PC-9 (cell line): ENCODE data around the gene PMPCA. TPM values are rescaled to one million over a fixed set of nuclear protein-coding genes. Genes with fewer than 3 reads are reported as not detected.

Source experiments
- BruUV-seq: library from RNA; stranded (reverse); fragments of 400-500 nt; replicated peaks from 2 replicates; lab custom pipeline; 2021; lab: Mats Ljungman, UMichigan
- CTCF ChIA-PET: fragments of 300-600 bp; sonication (Branson Sonifier 250); formaldehyde crosslinking; loops from one replicate; lab custom pipeline; 2022; ENCODE audit warnings: antibody characterized with exemption; lab: Charles Lee
- POLR2A ChIA-PET: fragments of 300-600 bp; sonication (Branson Sonifier 250); formaldehyde crosslinking; loops from one replicate; lab custom pipeline; 2022; ENCODE audit warnings: antibody characterized with exemption; ENCODE audit not compliant: unreplicated experiment; lab: Charles Lee
- DNase-seq, 2 experiments: peaks; one replicate each; pipeline versions ENCODE4 v3.0.0 to v3.0.0-alpha.2; 2015 to 2022; ENCODE audit warnings: mixed read lengths in 1 of 2
- H2AFZ ChIP-seq: fragments of 200-600 bp; sonication (generic); 2 replicates; pipeline ENCODE4 v1.8.1; 2017; ENCODE audit warnings: antibody characterized with exemption
- H3F3A ChIP-seq: fragments of 200-600 bp; sonication (generic); 2 replicates; pipeline ENCODE4 v1.8.1; 2017; ENCODE audit warnings: antibody characterized with exemption, mild to moderate bottlenecking, low read depth; ENCODE audit not compliant: insufficient read depth
- H3K27ac ChIP-seq: fragments of 200-600 bp; sonication (generic); 2 replicates; pipeline ENCODE4 v1.6.1; 2016; ENCODE audit warnings: mixed run types
- H3K27me3 ChIP-seq: fragments of 200-600 bp; sonication (generic); 2 replicates; pipeline ENCODE4 v1.6.1; 2016; ENCODE audit warnings: low read depth, mixed run types; ENCODE audit not compliant: insufficient read depth
- H3K36me3 ChIP-seq: fragments of 200-600 bp; sonication (generic); 2 replicates; pipeline ENCODE4 v1.6.1; 2016; ENCODE audit warnings: low read depth, mixed run types
- H3K4me1 ChIP-seq: fragments of 200-600 bp; sonication (generic); replicated peaks from 2 replicates; pipeline ENCODE4 v1.6.1; 2016; ENCODE audit warnings: mixed run types; ENCODE audit not compliant: insufficient read depth
- H3K4me2 ChIP-seq: fragments of 200-600 bp; sonication (generic); 2 replicates; pipeline ENCODE4 v1.6.1; 2017; ENCODE audit warnings: mixed run types
- H3K4me3 ChIP-seq: fragments of 200-600 bp; sonication (generic); 2 replicates; pipeline ENCODE4 v1.6.1; 2016; ENCODE audit warnings: mixed run types
- H3K79me2 ChIP-seq: fragments of 200-600 bp; sonication (generic); 2 replicates; pipeline ENCODE4 v1.6.1; 2017; ENCODE audit warnings: low read depth, mixed run types
- H3K9me2 ChIP-seq: fragments of 200-600 bp; sonication (generic); 2 replicates; pipeline ENCODE4 v1.8.1; 2017; ENCODE audit warnings: mild to moderate bottlenecking; ENCODE audit not compliant: insufficient read depth
- H3K9me3 ChIP-seq: fragments of 200-600 bp; sonication (generic); 2 replicates; pipeline ENCODE4 v1.8.1; 2016; ENCODE audit warnings: low read depth; ENCODE audit not compliant: insufficient read depth
- H4K20me1 ChIP-seq: fragments of 200-600 bp; sonication (generic); 2 replicates; pipeline ENCODE4 v1.8.1; 2017; ENCODE audit not compliant: insufficient read depth
- CTCF ChIP-seq: fragments of 200-600 bp; sonication (generic); conservative IDR thresholded peaks from 2 replicates; pipeline ENCODE4 v1.6.1; 2017; ENCODE audit warnings: mixed run types, antibody characterized with exemption, mild to moderate bottlenecking, moderate library complexity
- EZH2 ChIP-seq: fragments of 200-600 bp; sonication (generic); IDR thresholded peaks from 2 replicates; pipeline ENCODE4 v1.8.0; 2017; ENCODE audit warnings: antibody characterized with exemption, low read depth
- intact Hi-C: fragments of 100-400 bp; cut with micrococcal nuclease; formaldehyde crosslinking; loops from one replicate; pipeline ENCODE4 v1.10.0; 2022; ENCODE audit not compliant: unreplicated experiment
- total RNA-seq: library from RNA; stranded (reverse); gene quantifications from 2 replicates; pipeline ENCODE4 v1.2.3, GENCODE V29; 2021

The PMPCA gene
- total RNA-seq, 1 experiment from 2014 or later = 78.1 TPM

GRCh38 chr9:136370037-136370436 lies 40.4 kb upstream of the PMPCA start:
- H3K4me2 ChIP-seq = no peak overlapping the region
- no peaks in the 10 kb centered on the region for H3K27me3 ChIP-seq
- no peaks in the 10 kb centered on the region for H3K9me2 ChIP-seq
- peaks cover 25% of the 10 kb centered on the region for H3K4me1 ChIP-seq
- no peaks in the 10 kb centered on the region for H3K9me3 ChIP-seq
- intact Hi-C loops = loop anchor here (5.0 kb wide), 1 partner anchor 58 kb away; no protein-coding TSS in a partner anchor
- ChIA-PET CTCF (no interaction called here), POLR2A (no interaction called here)
- H3F3A ChIP-seq = peaks cover 11% of the 10 kb centered on the region; the same call in 1 of the 2 replicates
- H3K36me3 ChIP-seq = no peaks in the 10 kb centered on the region
- H2AFZ ChIP-seq = no peak overlapping the region
- no peak overlapping the region for H3K27ac ChIP-seq
- no peak for TF ChIP-seq CTCF
- TF ChIP-seq EZH2 = no peak
- BruUV-seq = no TSS peak
- no peak overlapping the region for H3K4me3 ChIP-seq
- no peaks in the 10 kb centered on the region for H4K20me1 ChIP-seq
- H3K79me2 ChIP-seq = no peaks in the 10 kb centered on the region
- no peak for DNase-seq

GRCh38 chr9:136370687-136371532 lies 39.5 kb upstream of the PMPCA start:
- POLR2A ChIA-PET = no interaction called here
- CTCF ChIA-PET = no interaction called here
- no peaks in the 10 kb centered on the region for H3K9me2 ChIP-seq
- H4K20me1 ChIP-seq = no peaks in the 10 kb centered on the region
- intact Hi-C loops = loop anchor here (5.0 kb wide), 1 partner anchor 59 kb away; no protein-coding TSS in a partner anchor
- no peak overlapping the region for H3K27ac ChIP-seq
- BruUV-seq = no TSS peak
- H3F3A ChIP-seq = peaks cover 11% of the 10 kb centered on the region; the same call in 1 of the 2 replicates
- H3K36me3 ChIP-seq = no peaks in the 10 kb centered on the region
- H2AFZ ChIP-seq = no peak overlapping the region
- H3K4me3 ChIP-seq = no peak overlapping the region
- peaks cover 25% of the 10 kb centered on the region for H3K4me1 ChIP-seq
- H3K27me3 ChIP-seq = no peaks in the 10 kb centered on the region
- DNase-seq = no peak
- H3K79me2 ChIP-seq = no peaks in the 10 kb centered on the region
- no peak for TF ChIP-seq CTCF
- TF ChIP-seq EZH2 = no peak
- H3K4me2 ChIP-seq = no peak overlapping the region
- H3K9me3 ChIP-seq = no peaks in the 10 kb centered on the region

- no peaks in the 10 kb centered on the region for H3K79me2 ChIP-seq
- no peaks in the 10 kb centered on the region for H3K27me3 ChIP-seq
- no peaks in the 10 kb centered on the region for H3K9me3 ChIP-seq
- no peak for DNase-seq
- H3K27ac ChIP-seq = no peak overlapping the region
- peaks cover 11% of the 10 kb centered on the region; the same call in 1 of the 2 replicates for H3F3A ChIP-seq
- no peaks in the 10 kb centered on the region for H4K20me1 ChIP-seq
- no TSS peak for BruUV-seq
- POLR2A ChIA-PET = no interaction called here
- CTCF ChIA-PET = interaction anchor here (0.5 to 1.4 kb wide), 2 partner anchors 26 to 232 kb away, joined by 5 read pairs; no protein-coding TSS in a partner anchor
- H3K4me2 ChIP-seq = no peak overlapping the region
- intact Hi-C loops = loop anchor here (5.0 kb wide), 1 partner anchor 59 kb away; no protein-coding TSS in a partner anchor
- H3K9me2 ChIP-seq = no peaks in the 10 kb centered on the region
- TF ChIP-seq CTCF (no peak), EZH2 (no peak)
- H3K36me3 ChIP-seq = no peaks in the 10 kb centered on the region
- no peak overlapping the region for H2AFZ ChIP-seq
- H3K4me3 ChIP-seq = no peak overlapping the region
- H3K4me1 ChIP-seq = peaks cover 25% of the 10 kb centered on the region
Observed at GRCh38 chr9:136371533-136371880, 39.0 kb upstream of the PMPCA start.
